OCI-LY1 (cell line): ENCODE data around the gene KIZ.

Experiments
- H2AFZ ChIP-seq: fragments of 200-600 bp; sonication (generic), shearing (Covaris generic); 2 replicates; pipeline ENCODE4 v1.6.0; 2014; ENCODE audit warnings: antibody characterized with exemption, mild to moderate bottlenecking, low read length
- H3F3A ChIP-seq: fragments of 200-600 bp; sonication (generic), shearing (Covaris generic); 2 replicates; pipeline ENCODE4 v1.6.0; 2014; ENCODE audit warnings: mild to moderate bottlenecking, antibody characterized with exemption, low read length, moderate library complexity; ENCODE audit not compliant: insufficient read depth
- H3K27ac ChIP-seq: fragments of 200-600 bp; sonication (generic); 2 replicates; pipeline ENCODE4 v1.5.1; 2014; ENCODE audit warnings: low read length, mixed run types, mild to moderate bottlenecking, low read depth; ENCODE audit not compliant: poor library complexity, severe bottlenecking
- H3K27me3 ChIP-seq: fragments of 200-600 bp; sonication (generic); 2 replicates; pipeline ENCODE4 v1.6.0; 2014; ENCODE audit warnings: antibody characterized with exemption, mild to moderate bottlenecking, low read length, moderate library complexity; ENCODE audit not compliant: insufficient read depth
- H3K36me3 ChIP-seq: fragments of 200-600 bp; sonication (generic); 2 replicates; pipeline ENCODE4 v1.6.1; 2014; ENCODE audit warnings: mild to moderate bottlenecking, antibody characterized with exemption, low read length, moderate library complexity, mixed read lengths; ENCODE audit not compliant: insufficient read depth
- H3K4me1 ChIP-seq: fragments of 200-600 bp; sonication (generic); 2 replicates; pipeline ENCODE4 v1.5.1; 2014; ENCODE audit warnings: mild to moderate bottlenecking, low read length, moderate library complexity; ENCODE audit not compliant: insufficient read depth, severe bottlenecking
- H3K4me2 ChIP-seq: fragments of 200-600 bp; sonication (generic), shearing (Covaris generic); 2 replicates; pipeline ENCODE4 v1.6.1; 2014; ENCODE audit warnings: low read length
- H3K4me3 ChIP-seq: fragments of 200-600 bp; sonication (generic); 2 replicates; pipeline ENCODE4 v1.5.1; 2014; ENCODE audit warnings: low read length, low read depth, mild to moderate bottlenecking, mixed read lengths; ENCODE audit not compliant: poor library complexity, severe bottlenecking
- H3K79me2 ChIP-seq: fragments of 200-600 bp; shearing (Covaris generic); 2 replicates; pipeline ENCODE4 v1.6.1; 2016; ENCODE audit warnings: mixed run types, low read length, mixed read lengths; ENCODE audit not compliant: insufficient read depth
- H3K9ac ChIP-seq: fragments of 200-600 bp; sonication (generic), shearing (Covaris generic); 2 replicates; pipeline ENCODE4 v1.6.1; 2014; ENCODE audit warnings: mild to moderate bottlenecking, low read length, mixed read lengths
- H3K9me2 ChIP-seq: fragments of 200-600 bp; sonication (generic), shearing (Covaris generic); 2 replicates; pipeline ENCODE4 v1.6.1; 2014; ENCODE audit warnings: low read depth, mild to moderate bottlenecking, low read length, mixed read lengths
- H3K9me3 ChIP-seq: fragments of 200-600 bp; shearing (Covaris generic); 2 replicates; pipeline ENCODE4 v1.6.1; 2014; ENCODE audit warnings: low read length, mixed read lengths
- H4K20me1 ChIP-seq: fragments of 200-600 bp; sonication (generic), shearing (Covaris generic); 2 replicates; pipeline ENCODE4 v1.6.0; 2016; ENCODE audit warnings: mild to moderate bottlenecking, low read length; ENCODE audit not compliant: insufficient read depth
- CTCF ChIP-seq: fragments of 200-600 bp; sonication (generic), shearing (Covaris generic); IDR thresholded peaks from 2 replicates; pipeline ENCODE4 v1.5.1; 2017; ENCODE audit warnings: mild to moderate bottlenecking, antibody characterized with exemption, low read length, moderate library complexity, mixed read lengths
- EZH2 ChIP-seq: fragments of 200-600 bp; sonication (generic), shearing (Covaris generic); IDR thresholded peaks from 2 replicates; pipeline ENCODE4 v1.8.0; 2017; ENCODE audit warnings: borderline replicate concordance, mixed run types, mild to moderate bottlenecking, antibody characterized with exemption, low read length, moderate library complexity, mixed read lengths

The KIZ gene

DNA sequence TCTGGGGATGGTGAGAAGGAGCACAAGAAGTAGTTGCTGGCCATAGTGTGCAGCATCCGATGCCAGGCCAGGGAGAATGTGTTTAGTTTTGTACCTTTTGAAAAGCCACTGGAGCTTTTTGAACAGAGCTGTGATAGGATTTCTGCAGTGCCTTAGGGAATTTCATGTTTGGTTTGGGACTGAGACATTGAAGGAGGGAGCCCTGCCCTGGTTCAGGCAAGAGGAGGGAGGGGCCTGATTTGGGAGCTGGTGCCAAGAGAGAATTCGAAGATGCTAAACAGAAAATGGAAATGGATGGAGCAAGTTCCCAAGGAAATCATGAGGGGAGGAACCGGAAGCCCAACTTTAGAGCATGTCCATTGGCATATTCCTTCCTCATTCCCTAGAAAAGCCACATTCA is 80.7 kb downstream of the KIZ start:
- no peaks in the 10 kb centered on the region for H3K27me3 ChIP-seq
- TF ChIP-seq EZH2, result no peak
- no peak for TF ChIP-seq CTCF
- H3K9me3 ChIP-seq, result no peaks in the 10 kb centered on the region
- no peak overlapping the region for H3K27ac ChIP-seq
- no peak overlapping the region for H3K4me2 ChIP-seq
- H3K4me3 ChIP-seq, result no peak overlapping the region
- H3K4me1 ChIP-seq, result no peaks in the 10 kb centered on the region
- H2AFZ ChIP-seq, result no peak overlapping the region
- H3K9me2 ChIP-seq, result no peaks in the 10 kb centered on the region
- peaks cover 7% of the 10 kb centered on the region for H3K36me3 ChIP-seq
- no peaks in the 10 kb centered on the region for H3K79me2 ChIP-seq
- H3K9ac ChIP-seq, result no peak overlapping the region
- no peaks in the 10 kb centered on the region for H3F3A ChIP-seq
- H4K20me1 ChIP-seq, result no peaks in the 10 kb centered on the region

DNA sequence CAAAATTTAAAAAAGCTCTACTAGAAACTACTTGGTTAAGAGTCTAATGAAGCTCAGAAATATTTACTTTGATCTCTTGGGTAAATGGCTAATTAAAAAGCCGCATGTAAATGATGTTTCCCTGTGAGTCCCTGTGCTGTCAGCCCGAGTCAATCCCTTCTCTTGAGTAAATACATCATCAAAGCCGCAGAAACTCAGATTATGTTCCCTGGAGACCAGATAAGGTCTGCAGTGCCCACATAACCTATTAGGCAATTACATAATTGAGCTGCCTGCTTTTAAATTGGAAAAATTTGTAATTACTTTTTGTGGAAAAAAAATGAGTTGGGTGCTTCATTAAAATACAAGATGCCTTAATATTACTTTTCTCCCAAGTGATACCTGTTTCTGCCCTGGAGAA is 83.1 kb downstream of the KIZ start:
- no peak overlapping the region for H3K9ac ChIP-seq

DNA sequence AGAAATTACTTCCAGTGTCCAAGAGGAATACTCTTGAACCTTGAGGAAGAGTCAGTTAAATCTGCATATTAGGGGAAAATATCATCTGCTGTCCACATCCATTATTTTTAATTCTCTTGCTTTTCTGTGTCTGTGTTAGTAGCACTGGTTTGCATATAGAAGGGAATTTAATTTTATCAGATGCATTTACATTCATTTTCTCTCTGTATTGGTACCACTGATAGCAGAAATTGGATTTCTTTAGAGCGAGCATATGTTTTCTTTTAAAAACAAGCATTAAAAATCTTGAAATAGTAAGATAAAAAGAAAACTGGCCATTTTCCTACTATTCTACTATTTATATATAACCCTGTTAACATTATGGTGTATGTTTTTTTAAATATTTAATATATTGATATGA is 83.8 kb downstream of the KIZ start:
- no peaks in the 10 kb centered on the region for H4K20me1 ChIP-seq

More for the DNA sequence above, 83.1 kb downstream of the KIZ start:
- Histone ChIP-seq H2AFZ (no peak overlapping the region), H3K27me3 (no peaks in the 10 kb centered on the region), H3K36me3 (peaks cover 7% of the 10 kb centered on the region), H3K79me2 (no peaks in the 10 kb centered on the region), H3K9me2 (no peaks in the 10 kb centered on the region), H3K9me3 (no peaks in the 10 kb centered on the region), H3K4me3 (no peak overlapping the region), H3K4me1 (no peaks in the 10 kb centered on the region), H4K20me1 (no peaks in the 10 kb centered on the region), H3F3A (no peaks in the 10 kb centered on the region), H3K4me2 (no peak overlapping the region), H3K27ac (no peak overlapping the region)
- no peak for TF ChIP-seq EZH2
- TF ChIP-seq CTCF, result no peak

More for the DNA sequence above, 83.8 kb downstream of the KIZ start:
- Histone ChIP-seq H3K9ac (no peak overlapping the region), H2AFZ (no peak overlapping the region), H3K4me3 (no peak overlapping the region), H3F3A (no peaks in the 10 kb centered on the region), H3K27ac (no peak overlapping the region), H3K9me2 (no peaks in the 10 kb centered on the region), H3K27me3 (no peaks in the 10 kb centered on the region), H3K9me3 (no peaks in the 10 kb centered on the region), H3K36me3 (peaks cover 7% of the 10 kb centered on the region), H3K79me2 (no peaks in the 10 kb centered on the region), H3K4me1 (no peaks in the 10 kb centered on the region), H3K4me2 (no peak overlapping the region)
- TF ChIP-seq EZH2 (no peak), CTCF (no peak)
